NCI-H748 (cell line): Measurements from ENCODE around the gene CES2.
"Not testable (repeated sequence)": the region's sequence is repeated elsewhere in the genome, so short reads cannot be mapped to it uniquely, and the experiment has no call there.

Experiments used
- DNase-seq: peaks from one replicate; lab custom pipeline; 2025; ENCODE audit not compliant: unreplicated experiment; lab: John Stamatoyannopoulos, UW

The CES2 gene

DNA sequence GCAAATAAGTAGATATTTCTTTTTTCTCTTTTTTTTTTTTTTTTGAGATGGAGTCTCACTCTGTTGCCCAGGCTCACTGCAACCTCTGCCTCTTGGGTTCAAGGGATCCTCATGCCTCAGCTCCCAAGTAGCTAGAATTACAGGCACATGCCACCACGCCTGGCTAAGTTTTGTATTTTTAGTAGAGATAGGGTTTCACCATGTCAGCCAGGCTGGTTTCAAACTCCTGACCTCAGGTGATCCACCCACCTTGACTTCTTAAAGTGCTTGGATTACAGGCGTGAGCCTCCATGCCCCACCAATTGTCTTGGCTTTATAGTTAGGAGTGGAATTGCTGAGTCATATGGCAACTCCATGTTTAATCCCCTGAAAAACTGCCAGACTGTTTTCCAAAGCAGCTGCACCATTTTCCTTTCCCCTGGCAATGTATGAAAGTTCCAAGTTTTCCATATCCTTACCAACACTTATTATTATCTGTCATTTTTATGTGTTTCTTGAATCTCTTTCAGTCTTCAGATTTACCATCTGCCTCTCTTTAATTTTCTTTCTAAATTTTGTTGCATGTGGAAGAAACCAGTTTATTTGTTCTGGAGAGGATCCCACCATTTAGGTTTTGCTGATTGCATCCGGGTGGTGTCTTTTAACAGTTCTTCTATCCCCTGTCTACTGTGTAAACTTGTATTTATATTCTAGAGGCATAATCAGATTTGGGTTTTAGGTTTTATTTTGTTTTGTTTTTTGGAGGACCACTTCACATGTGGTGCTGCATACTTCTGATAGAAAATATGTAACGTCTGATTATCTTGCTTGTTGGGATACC, 15.9 kb downstream of the CES2 start:
- no peak for DNase-seq

GRCh38 chr16:66952430-66953110, 17.3 kb downstream of the CES2 start:
- no peak for DNase-seq

GRCh38 chr16:66953462-66954096, 18.3 kb downstream of the CES2 start:
- no peak for DNase-seq

DNA sequence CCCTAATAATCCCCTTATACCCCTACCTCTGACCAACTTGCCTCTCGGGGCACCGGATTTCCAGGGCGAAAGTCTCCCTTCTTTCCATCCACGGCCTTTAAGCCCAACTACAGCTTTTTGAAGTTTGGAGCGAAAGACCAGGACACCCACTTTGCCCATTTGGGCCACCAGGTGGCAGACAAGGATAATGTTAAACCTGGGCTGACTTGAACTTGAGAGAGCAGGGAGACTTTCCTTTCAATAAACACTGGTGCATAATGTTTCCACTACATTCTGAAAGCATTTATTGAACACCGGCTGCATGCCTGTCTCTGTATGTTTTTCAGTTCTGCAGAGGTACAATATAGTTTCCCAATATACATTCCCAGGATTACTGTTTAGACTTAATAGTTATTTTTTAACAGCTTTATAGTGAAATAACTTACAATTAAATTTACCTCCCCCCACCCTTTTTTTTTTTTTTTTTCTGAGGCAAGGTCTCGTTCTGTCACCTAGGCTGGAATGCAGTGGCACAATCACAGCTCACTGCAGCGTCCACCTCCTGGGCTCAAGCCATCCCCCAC, 18.9 kb downstream of the CES2 start:
- DNase-seq, result peak; percentile 54

DNA sequence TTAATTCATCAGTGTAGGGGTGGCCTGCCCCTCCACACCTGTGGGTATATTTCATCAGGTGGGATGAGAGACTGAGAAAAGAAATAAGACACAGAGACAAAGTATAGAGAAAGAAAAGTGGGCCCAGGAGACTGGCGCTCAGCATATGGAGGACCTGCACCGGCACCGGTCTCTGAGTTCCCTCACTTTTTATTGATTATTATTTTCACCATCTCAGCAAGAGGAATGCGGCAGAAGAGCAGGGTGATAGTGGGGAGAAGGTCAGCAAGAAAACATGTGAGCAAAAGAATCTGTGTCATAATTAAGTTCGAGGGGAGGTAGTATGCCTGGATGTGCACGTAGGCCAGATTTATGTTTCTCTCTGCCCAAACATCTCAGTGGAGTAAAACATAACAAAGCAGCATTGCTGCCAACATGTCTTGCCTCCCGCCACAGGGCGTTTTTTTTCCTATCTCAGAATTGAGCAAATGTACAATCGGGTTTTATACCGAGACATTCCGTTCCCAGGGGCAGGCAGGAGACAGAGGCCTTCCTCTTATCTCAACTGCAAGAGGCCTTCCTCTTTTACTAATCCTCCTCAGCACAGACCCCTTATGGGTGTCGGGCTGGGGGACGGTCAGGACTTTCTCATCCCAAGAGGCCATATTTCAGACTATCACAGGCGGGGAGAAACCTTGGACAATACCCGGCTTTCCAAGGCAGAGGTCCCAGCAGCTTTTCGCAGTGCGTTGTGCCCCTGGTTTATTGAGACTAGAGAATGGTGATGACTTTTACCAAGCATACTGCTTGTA, 20.2 kb downstream of the CES2 start:
- not testable (repeated sequence) for DNase-seq

- DNase-seq, result not testable (repeated sequence)
Observed at GRCh38 chr16:66956154-66956457, 20.8 kb downstream of the CES2 start.

- DNase-seq, result no peak
Observed at GRCh38 chr16:66958857-66959703, 23.8 kb downstream of the CES2 start.

DNA sequence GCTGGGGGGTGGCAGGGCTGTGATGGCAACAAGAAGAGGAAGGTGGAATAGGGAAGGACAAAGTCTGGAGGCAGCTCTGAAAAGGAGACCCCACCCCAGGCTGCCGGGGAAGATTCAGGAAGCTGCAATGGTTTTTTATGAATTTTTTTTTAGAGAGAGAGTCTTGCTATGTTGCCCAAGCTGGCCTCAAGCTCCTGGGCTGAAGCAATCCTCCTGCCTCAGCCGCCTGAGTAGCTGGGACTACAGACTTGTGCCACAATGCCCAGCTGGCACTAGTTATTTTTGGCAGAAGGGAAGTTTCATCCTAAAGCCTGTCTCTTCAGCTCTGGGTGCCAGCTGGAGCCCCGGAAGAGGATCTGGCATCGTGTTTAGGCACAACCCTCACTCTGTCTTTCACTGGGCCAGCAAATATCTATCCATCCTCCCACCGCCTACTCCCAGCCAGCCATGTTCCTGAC, 24.4 kb downstream of the CES2 start:
- DNase-seq, result no peak

DNA sequence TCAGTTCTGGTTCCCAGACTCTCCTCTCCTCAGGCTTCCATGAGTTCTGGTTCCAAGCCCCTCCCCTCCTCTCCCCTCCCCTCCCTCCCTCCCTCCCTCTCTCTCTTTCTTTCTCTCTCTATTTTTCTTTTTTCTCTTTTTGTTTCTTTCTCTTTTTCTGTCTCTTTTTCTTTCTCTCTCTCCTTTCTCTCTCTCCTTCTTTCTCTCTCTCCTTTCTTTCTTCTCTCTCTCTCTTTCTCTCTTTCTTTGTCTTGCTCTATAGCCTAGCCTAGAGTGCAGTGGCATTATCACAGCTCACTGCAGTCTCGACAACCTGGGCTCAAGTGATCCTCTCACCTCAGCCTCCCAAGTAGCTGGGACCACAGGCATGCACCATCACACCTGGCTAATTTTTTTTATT, 25.0 kb downstream of the CES2 start:
- no peak for DNase-seq

DNA sequence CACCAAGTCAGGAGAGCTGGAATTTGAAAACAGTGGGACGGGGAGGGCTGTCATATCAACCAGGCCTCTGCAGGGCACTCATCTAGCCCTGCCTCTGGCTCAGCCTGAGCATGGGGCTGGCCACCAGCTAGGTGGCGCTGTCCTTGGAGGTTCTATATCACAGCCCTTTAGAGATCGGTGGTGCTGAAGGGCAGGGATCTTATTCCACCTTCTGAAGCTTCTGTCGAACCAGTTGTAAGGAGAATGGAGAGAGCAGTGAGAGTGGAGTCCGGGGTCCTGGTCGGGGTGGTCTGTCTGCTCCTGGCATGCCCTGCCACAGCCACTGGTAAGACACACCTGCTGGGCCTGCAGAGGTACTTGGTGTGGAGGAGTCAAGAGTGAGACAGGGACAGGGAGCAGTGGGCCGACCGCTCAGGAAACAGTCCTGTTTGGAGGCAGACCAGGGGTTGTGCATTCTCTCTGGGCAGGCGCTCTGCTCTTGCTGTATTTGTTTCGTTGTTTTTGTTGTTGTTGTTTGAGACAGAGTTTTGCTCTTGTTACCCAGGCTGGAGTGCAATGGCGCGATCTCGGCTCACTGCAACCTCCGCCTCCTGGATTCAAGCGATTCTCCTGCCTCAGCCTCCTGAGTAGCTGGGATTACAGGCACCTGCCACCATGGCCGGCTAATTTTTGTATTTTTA, 25.9 kb downstream of the CES2 start, which contains the start of gene CES3:
TSS of gene CES3 (plus strand) at position 202 of the 680 bp plus-strand sequence. CDS start at position 244, 42 bp downstream.
- peak; percentile 65 for DNase-seq

GRCh38 chr16:66961914-66962313, 26.6 kb downstream of the CES2 start:
- no peak for DNase-seq

GRCh38 chr16:66964049-66964448, 28.7 kb downstream of the CES2 start:
- DNase-seq, result peak; percentile 2

GRCh38 chr16:66968847-66969246, 33.5 kb downstream of the CES2 start:
- no peak for DNase-seq

GRCh38 chr16:66970775-66971720, 35.7 kb downstream of the CES2 start:
- DNase-seq, result no peak

- no peak for DNase-seq
Observed at GRCh38 chr16:66972983-66973382, 37.7 kb downstream of the CES2 start.

DNA sequence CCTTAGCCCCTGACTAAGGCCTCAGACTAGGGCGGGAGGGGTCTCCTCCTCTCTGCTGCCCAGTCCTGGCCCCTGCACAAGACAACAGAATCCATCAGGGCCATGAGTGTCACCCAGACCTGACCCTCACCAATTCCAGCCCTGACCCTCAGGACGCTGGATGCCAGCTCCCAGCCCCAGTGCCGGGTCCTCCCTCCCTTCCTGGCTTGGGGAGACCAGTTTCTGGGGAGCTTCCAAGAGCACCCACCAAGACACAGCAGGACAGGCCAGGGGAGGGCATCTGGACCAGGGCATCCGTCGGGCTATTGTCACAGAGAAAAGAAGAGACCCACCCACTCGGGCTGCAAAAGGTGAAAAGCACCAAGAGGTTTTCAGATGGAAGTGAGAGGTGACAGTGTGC, 38.4 kb downstream of the CES2 start:
- no peak for DNase-seq

- DNase-seq, result not testable (repeated sequence)
Observed at GRCh38 chr16:66974156-66974931, 39.0 kb downstream of the CES2 start.

- peak; percentile 40 for DNase-seq
Observed at GRCh38 chr16:66974932-66975246, 39.6 kb downstream of the CES2 start.
